Loucy (cell line): ENCODE measurements around the gene CACNA1C.

ENCODE experiments used
- H2AFZ ChIP-seq: fragments of 200-600 bp; sonication (generic); 2 replicates; pipeline ENCODE4 v1.6.0; 2016; ENCODE audit warnings: antibody characterized with exemption, mild to moderate bottlenecking, low read length, moderate library complexity
- H3F3A ChIP-seq: fragments of 200-600 bp; 2 replicates; pipeline ENCODE4 v1.6.0; 2016; ENCODE audit warnings: antibody characterized with exemption, low read depth, mild to moderate bottlenecking
- H3K27me3 ChIP-seq: fragments of 200-600 bp; sonication (generic); 2 replicates; pipeline ENCODE4 v1.6.1; 2014; ENCODE audit warnings: low read length, mild to moderate bottlenecking; ENCODE audit not compliant: insufficient read depth, poor library complexity, severe bottlenecking
- H3K36me3 ChIP-seq: fragments of 200-600 bp; sonication (generic); 2 replicates; pipeline ENCODE4 v1.6.1; 2016; ENCODE audit warnings: low read length; ENCODE audit not compliant: insufficient read depth
- H3K4me1 ChIP-seq: fragments of 200-600 bp; sonication (generic); 2 replicates; pipeline ENCODE4 v1.5.1; 2014; ENCODE audit warnings: low read length, mild to moderate bottlenecking; ENCODE audit not compliant: insufficient read depth, poor library complexity, severe bottlenecking
- H3K4me2 ChIP-seq: fragments of 200-600 bp; sonication (generic); 2 replicates; pipeline ENCODE4 v1.6.0; 2014; ENCODE audit warnings: antibody characterized with exemption, low read length, low read depth, mild to moderate bottlenecking; ENCODE audit not compliant: poor library complexity, severe bottlenecking
- H3K4me3 ChIP-seq: fragments of 200-600 bp; sonication (generic); 2 replicates; pipeline ENCODE4 v1.5.1; 2014; ENCODE audit warnings: low read length, mild to moderate bottlenecking, mixed read lengths; ENCODE audit not compliant: poor library complexity, severe bottlenecking
- H3K79me2 ChIP-seq: fragments of 200-600 bp; sonication (generic); 2 replicates; pipeline ENCODE4 v1.6.1; 2014; ENCODE audit warnings: low read length; ENCODE audit not compliant: insufficient read depth
- H3K9ac ChIP-seq: fragments of 200-600 bp; sonication (generic); 2 replicates; pipeline ENCODE4 v1.6.0; 2014; ENCODE audit warnings: mild to moderate bottlenecking, low read depth, low read length, moderate library complexity; ENCODE audit not compliant: poor library complexity, severe bottlenecking
- H3K9me2 ChIP-seq: fragments of 200-600 bp; sonication (generic); replicated peaks from 2 replicates; pipeline ENCODE4 v1.6.1; 2016; ENCODE audit warnings: low read depth, low read length, mixed read lengths
- H3K9me3 ChIP-seq: fragments of 200-600 bp; sonication (generic); 2 replicates; pipeline ENCODE4 v1.6.1; 2014; ENCODE audit warnings: mild to moderate bottlenecking, antibody characterized with exemption, low read length, low read depth; ENCODE audit not compliant: insufficient read depth
- H4K20me1 ChIP-seq: fragments of 200-600 bp; sonication (generic); 2 replicates; pipeline ENCODE4 v1.6.0; 2014; ENCODE audit warnings: antibody characterized with exemption, low read length, mild to moderate bottlenecking; ENCODE audit not compliant: insufficient read depth, poor library complexity, severe bottlenecking
- EZH2phosphoT487 ChIP-seq: fragments of 200-600 bp; IDR thresholded peaks from 2 replicates; pipeline ENCODE4 v1.6.1; 2018; ENCODE audit warnings: antibody characterized with exemption, mild to moderate bottlenecking, moderate library complexity, borderline replicate concordance
- TF ChIP-seq, protein P1 (sequence below): fragments of 200-600 bp; sonication (generic); conservative IDR thresholded peaks from 2 replicates; pipeline ENCODE4 v1.5.1; 2014; ENCODE audit warnings: mild to moderate bottlenecking, antibody characterized with exemption, low read length

Gene CACNA1C

DNA sequence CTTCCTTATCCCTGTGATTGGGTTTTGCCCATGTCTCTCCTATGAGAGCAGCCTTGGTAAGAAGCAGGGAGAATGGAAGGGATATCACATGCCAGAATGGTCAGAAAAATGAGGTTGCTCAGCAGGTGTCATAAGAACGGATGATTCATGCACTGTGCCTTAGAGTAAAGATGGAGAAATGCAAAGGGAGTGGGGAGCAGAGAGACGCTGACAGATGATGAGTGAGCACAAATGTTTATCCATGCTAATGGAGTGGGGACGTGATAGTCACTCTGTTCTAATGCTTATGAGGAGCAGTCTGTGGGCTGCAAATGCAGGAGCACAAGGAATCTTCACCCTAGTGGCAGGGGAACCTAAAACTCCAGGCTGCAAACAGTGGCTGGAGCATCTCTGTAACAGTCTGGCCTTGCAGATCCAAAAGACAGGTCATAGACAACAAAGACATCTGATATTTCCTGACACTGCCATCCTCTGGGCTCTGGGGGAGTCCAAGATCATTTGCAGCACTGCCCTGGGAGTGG lies 243.2 kb downstream of the CACNA1C start:
- Histone ChIP-seq H2AFZ (no peak overlapping the region), H3K4me1 (peaks cover 5% of the 10 kb centered on the region), H3K4me2 (no peak overlapping the region), H3K4me3 (no peak overlapping the region), H3K79me2 (no peaks in the 10 kb centered on the region), H3K36me3 (no peaks in the 10 kb centered on the region), H3K27me3 (no peaks in the 10 kb centered on the region), H3F3A (no peaks in the 10 kb centered on the region), H3K9me3 (no peaks in the 10 kb centered on the region), H4K20me1 (no peaks in the 10 kb centered on the region), H3K9ac (no peak overlapping the region), H3K9me2 (no peaks in the 10 kb centered on the region)
- TF ChIP-seq, protein P1, sequence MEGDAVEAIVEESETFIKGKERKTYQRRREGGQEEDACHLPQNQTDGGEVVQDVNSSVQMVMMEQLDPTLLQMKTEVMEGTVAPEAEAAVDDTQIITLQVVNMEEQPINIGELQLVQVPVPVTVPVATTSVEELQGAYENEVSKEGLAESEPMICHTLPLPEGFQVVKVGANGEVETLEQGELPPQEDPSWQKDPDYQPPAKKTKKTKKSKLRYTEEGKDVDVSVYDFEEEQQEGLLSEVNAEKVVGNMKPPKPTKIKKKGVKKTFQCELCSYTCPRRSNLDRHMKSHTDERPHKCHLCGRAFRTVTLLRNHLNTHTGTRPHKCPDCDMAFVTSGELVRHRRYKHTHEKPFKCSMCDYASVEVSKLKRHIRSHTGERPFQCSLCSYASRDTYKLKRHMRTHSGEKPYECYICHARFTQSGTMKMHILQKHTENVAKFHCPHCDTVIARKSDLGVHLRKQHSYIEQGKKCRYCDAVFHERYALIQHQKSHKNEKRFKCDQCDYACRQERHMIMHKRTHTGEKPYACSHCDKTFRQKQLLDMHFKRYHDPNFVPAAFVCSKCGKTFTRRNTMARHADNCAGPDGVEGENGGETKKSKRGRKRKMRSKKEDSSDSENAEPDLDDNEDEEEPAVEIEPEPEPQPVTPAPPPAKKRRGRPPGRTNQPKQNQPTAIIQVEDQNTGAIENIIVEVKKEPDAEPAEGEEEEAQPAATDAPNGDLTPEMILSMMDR = no peak
- TF ChIP-seq EZH2phosphoT487 = no peak

DNA sequence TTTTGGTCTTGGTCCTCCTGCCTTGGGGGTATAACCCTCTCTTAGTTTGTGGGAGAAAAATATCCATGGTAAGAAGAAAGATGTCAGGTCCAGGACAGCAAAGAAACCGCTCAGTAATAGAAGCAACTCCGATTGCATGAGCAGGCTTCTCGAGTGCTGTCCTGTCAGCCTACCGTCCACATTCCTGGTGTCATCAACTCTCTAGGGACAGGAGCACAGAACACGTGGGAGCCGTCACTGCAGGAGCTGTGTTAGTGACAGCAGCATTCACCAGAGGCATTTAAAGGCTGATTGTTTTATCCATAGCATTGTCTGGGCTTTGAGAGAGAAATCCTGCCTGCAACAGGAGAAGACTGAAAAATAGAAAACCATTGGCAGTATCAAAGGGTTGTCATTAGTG lies 244.2 kb downstream of the CACNA1C start:
- Histone ChIP-seq H3K4me3 (no peak overlapping the region), H4K20me1 (no peaks in the 10 kb centered on the region), H3K9me3 (no peaks in the 10 kb centered on the region), H3K27me3 (no peaks in the 10 kb centered on the region), H3K79me2 (no peaks in the 10 kb centered on the region), H3K9me2 (no peaks in the 10 kb centered on the region), H3K36me3 (no peaks in the 10 kb centered on the region), H3K9ac (no peak overlapping the region), H3K4me1 (peaks cover 5% of the 10 kb centered on the region), H3K4me2 (no peak overlapping the region), H2AFZ (no peak overlapping the region), H3F3A (no peaks in the 10 kb centered on the region)
- TF ChIP-seq, protein P1 = no peak

DNA sequence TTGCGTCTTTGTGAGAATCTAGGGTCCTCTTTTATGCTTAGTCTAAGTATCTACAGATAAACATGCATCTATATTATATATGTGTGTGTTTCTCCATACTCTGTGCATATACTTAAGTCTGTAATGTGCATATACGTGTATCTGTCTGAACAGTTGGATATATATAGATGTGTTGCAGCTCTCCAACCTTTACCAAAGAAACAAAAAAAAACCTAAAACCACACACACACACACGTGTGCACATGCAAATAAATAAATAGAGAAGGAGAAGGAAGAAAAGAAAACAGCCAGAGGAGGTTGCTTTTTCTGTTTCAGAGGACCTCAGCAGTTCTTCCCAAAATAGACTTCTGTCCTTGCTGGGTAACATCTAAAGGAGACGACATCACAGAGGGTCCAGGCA lies 244.9 kb downstream of the CACNA1C start:
- H2AFZ ChIP-seq = no peak overlapping the region
- H3K4me3 ChIP-seq = no peak overlapping the region
- no peak overlapping the region for H3K9ac ChIP-seq
- H3K36me3 ChIP-seq = no peaks in the 10 kb centered on the region
- H3K79me2 ChIP-seq = no peaks in the 10 kb centered on the region
- no peaks in the 10 kb centered on the region for H4K20me1 ChIP-seq
- H3K4me2 ChIP-seq = no peak overlapping the region
- TF ChIP-seq, protein P1 = no peak
- TF ChIP-seq EZH2phosphoT487 = no peak
- no peaks in the 10 kb centered on the region for H3K9me2 ChIP-seq
- peaks cover 5% of the 10 kb centered on the region for H3K4me1 ChIP-seq
- no peaks in the 10 kb centered on the region for H3F3A ChIP-seq
- H3K9me3 ChIP-seq = no peaks in the 10 kb centered on the region
- H3K27me3 ChIP-seq = no peaks in the 10 kb centered on the region
